PC-9 (cell line): ENCODE data around the gene ACBD4. TPM values are rescaled to one million over a fixed set of nuclear protein-coding genes. Genes with fewer than 3 reads are reported as not detected.

Experiments used
- BruUV-seq: library from RNA; stranded (reverse); fragments of 400-500 nt; replicated peaks from 2 replicates; lab custom pipeline; 2021; lab: Mats Ljungman, UMichigan
- CTCF ChIA-PET: fragments of 300-600 bp; sonication (Branson Sonifier 250); formaldehyde crosslinking; loops from one replicate; lab custom pipeline; 2022; ENCODE audit warnings: antibody characterized with exemption; lab: Charles Lee
- POLR2A ChIA-PET: fragments of 300-600 bp; sonication (Branson Sonifier 250); formaldehyde crosslinking; loops from one replicate; lab custom pipeline; 2022; ENCODE audit warnings: antibody characterized with exemption; ENCODE audit not compliant: unreplicated experiment; lab: Charles Lee
- DNase-seq, 2 experiments: peaks; one replicate each; pipeline versions ENCODE4 v3.0.0 to v3.0.0-alpha.2; 2015 to 2022; ENCODE audit warnings: mixed read lengths in 1 of 2
- H2AFZ ChIP-seq: fragments of 200-600 bp; sonication (generic); 2 replicates; pipeline ENCODE4 v1.8.1; 2017; ENCODE audit warnings: antibody characterized with exemption
- H3F3A ChIP-seq: fragments of 200-600 bp; sonication (generic); 2 replicates; pipeline ENCODE4 v1.8.1; 2017; ENCODE audit warnings: antibody characterized with exemption, mild to moderate bottlenecking, low read depth; ENCODE audit not compliant: insufficient read depth
- H3K27ac ChIP-seq: fragments of 200-600 bp; sonication (generic); 2 replicates; pipeline ENCODE4 v1.6.1; 2016; ENCODE audit warnings: mixed run types
- H3K27me3 ChIP-seq: fragments of 200-600 bp; sonication (generic); 2 replicates; pipeline ENCODE4 v1.6.1; 2016; ENCODE audit warnings: low read depth, mixed run types; ENCODE audit not compliant: insufficient read depth
- H3K36me3 ChIP-seq: fragments of 200-600 bp; sonication (generic); 2 replicates; pipeline ENCODE4 v1.6.1; 2016; ENCODE audit warnings: low read depth, mixed run types
- H3K4me1 ChIP-seq: fragments of 200-600 bp; sonication (generic); replicated peaks from 2 replicates; pipeline ENCODE4 v1.6.1; 2016; ENCODE audit warnings: mixed run types; ENCODE audit not compliant: insufficient read depth
- H3K4me2 ChIP-seq: fragments of 200-600 bp; sonication (generic); 2 replicates; pipeline ENCODE4 v1.6.1; 2017; ENCODE audit warnings: mixed run types
- H3K4me3 ChIP-seq: fragments of 200-600 bp; sonication (generic); 2 replicates; pipeline ENCODE4 v1.6.1; 2016; ENCODE audit warnings: mixed run types
- H3K79me2 ChIP-seq: fragments of 200-600 bp; sonication (generic); 2 replicates; pipeline ENCODE4 v1.6.1; 2017; ENCODE audit warnings: low read depth, mixed run types
- H3K9me2 ChIP-seq: fragments of 200-600 bp; sonication (generic); 2 replicates; pipeline ENCODE4 v1.8.1; 2017; ENCODE audit warnings: mild to moderate bottlenecking; ENCODE audit not compliant: insufficient read depth
- H3K9me3 ChIP-seq: fragments of 200-600 bp; sonication (generic); 2 replicates; pipeline ENCODE4 v1.8.1; 2016; ENCODE audit warnings: low read depth; ENCODE audit not compliant: insufficient read depth
- H4K20me1 ChIP-seq: fragments of 200-600 bp; sonication (generic); 2 replicates; pipeline ENCODE4 v1.8.1; 2017; ENCODE audit not compliant: insufficient read depth
- CTCF ChIP-seq: fragments of 200-600 bp; sonication (generic); conservative IDR thresholded peaks from 2 replicates; pipeline ENCODE4 v1.6.1; 2017; ENCODE audit warnings: mixed run types, antibody characterized with exemption, mild to moderate bottlenecking, moderate library complexity
- EZH2 ChIP-seq: fragments of 200-600 bp; sonication (generic); IDR thresholded peaks from 2 replicates; pipeline ENCODE4 v1.8.0; 2017; ENCODE audit warnings: antibody characterized with exemption, low read depth
- intact Hi-C: fragments of 100-400 bp; cut with micrococcal nuclease; formaldehyde crosslinking; loops from one replicate; pipeline ENCODE4 v1.10.0; 2022; ENCODE audit not compliant: unreplicated experiment
- total RNA-seq: library from RNA; stranded (reverse); gene quantifications from 2 replicates; pipeline ENCODE4 v1.2.3, GENCODE V29; 2021

Gene ACBD4
- total RNA-seq, 1 experiment from 2014 or later = 14.6 TPM

- Histone ChIP-seq H2AFZ (peak overlapping the region; percentile 31), H3K9me3 (no peaks in the 10 kb centered on the region), H3K9me2 (no peaks in the 10 kb centered on the region), H3K4me3 (peak overlapping the region; percentile 73), H4K20me1 (no peaks in the 10 kb centered on the region; the same call in 1 of the 2 replicates), H3K79me2 (peaks cover 62% of the 10 kb centered on the region), H3K4me2 (peak overlapping the region; percentile 92), H3F3A (peaks cover 43% of the 10 kb centered on the region), H3K36me3 (peaks cover 7% of the 10 kb centered on the region; the same call in 1 of the 2 replicates), H3K27me3 (no peaks in the 10 kb centered on the region), H3K27ac (peak overlapping the region; percentile 93), H3K4me1 (peaks cover 61% of the 10 kb centered on the region)
- intact Hi-C loops = loop anchor here (1.0 kb wide), 2 partner anchors 11 to 12 kb away; partner anchors contain the start of gene HEXIM1
- peak; percentile 51 for DNase-seq
- BruUV-seq = TSS peak; percentile 54
- POLR2A ChIA-PET = interaction anchor here (0.6 to 3.5 kb wide), 8 partner anchors 8 to 285 kb away, joined by 3 to 100 read pairs (median 5); partner anchors contain the start of genes HEXIM1 and MAP3K14
- TF ChIP-seq EZH2 (no peak), CTCF (no peak; the same call in 1 of the 2 replicates)
- CTCF ChIA-PET = interaction anchor here (0.6 to 1.7 kb wide), 6 partner anchors 9 to 446 kb away, joined by 3 to 11 read pairs (median 7); partner anchors contain the start of gene ACBD4
Measured at GRCh38 chr17:45160447-45161287, 25.2 kb downstream of the ACBD4 start.

DNA sequence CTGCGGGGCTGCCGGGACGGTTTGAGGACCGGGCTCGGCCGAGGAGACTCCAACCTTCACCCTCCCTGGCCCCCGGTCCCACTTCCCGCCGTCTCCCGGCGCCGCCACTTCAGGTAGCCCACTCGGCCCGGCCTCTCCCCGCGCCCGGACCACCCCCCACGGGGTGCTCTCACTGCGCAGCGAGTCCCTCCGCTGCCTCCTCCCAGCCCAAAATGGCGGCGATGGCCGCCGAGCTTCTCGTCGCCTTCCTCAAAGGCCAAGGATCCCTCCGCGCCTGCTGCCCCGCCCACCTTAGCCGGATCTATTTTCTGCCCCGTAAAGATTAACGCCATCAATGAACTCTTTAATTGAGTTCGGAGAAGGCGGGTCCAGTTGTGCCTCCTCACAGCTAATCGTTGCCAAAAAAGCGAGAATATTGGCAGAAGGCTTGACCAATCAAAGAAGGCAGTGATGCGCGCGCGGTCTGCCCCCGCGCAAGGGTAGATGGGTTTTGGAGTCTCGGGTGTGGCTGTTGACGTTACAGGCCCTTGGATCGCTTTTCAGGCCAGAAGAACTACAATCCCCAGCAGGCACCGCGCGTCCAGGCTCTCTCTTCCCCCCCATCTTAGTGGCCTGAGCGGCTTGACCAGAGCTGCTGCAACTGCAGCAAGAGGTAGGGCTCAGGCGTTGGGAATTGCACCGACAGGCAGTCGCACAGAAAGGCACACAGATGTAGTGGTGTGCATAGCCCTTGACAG lies 26.0 kb downstream of the ACBD4 start, which contains the start of gene HEXIM2:
Gene HEXIM2, plus strand, starts transcription at position 588 of the 737 bp plus-strand sequence. CDS start 919 bp downstream, outside the sequence.
- intact Hi-C loops = loop anchor here (1.0 kb wide), 2 partner anchors 10 to 13 kb away; partner anchors contain the start of gene HEXIM1
- TSS peak; percentile 23 for BruUV-seq
- peak; percentile 98 to 99 for DNase-seq
- peaks cover 35% of the 10 kb centered on the region for H3F3A ChIP-seq
- peaks cover 7% of the 10 kb centered on the region; the same call in 1 of the 2 replicates for H3K36me3 ChIP-seq
- no peak for TF ChIP-seq EZH2
- no peak; the same call in 1 of the 2 replicates for TF ChIP-seq CTCF
- CTCF ChIA-PET = interaction anchor here (0.6 to 1.7 kb wide), 6 partner anchors 9 to 445 kb away, joined by 3 to 11 read pairs (median 7); partner anchors contain the start of gene ACBD4
- H3K9me2 ChIP-seq = no peaks in the 10 kb centered on the region
- H3K27me3 ChIP-seq = no peaks in the 10 kb centered on the region
- H3K79me2 ChIP-seq = peaks cover 54% of the 10 kb centered on the region
- POLR2A ChIA-PET = interaction anchor here (0.5 to 3.5 kb wide), 12 partner anchors 9 to 1692 kb away, joined by 3 to 100 read pairs (median 4); partner anchors contain the start of genes HEXIM1 and MAP3K14
- peak within 1 kb of the TSS; percentile 93 for H3K27ac ChIP-seq
- peak within 1 kb of the TSS; percentile 54 for H2AFZ ChIP-seq
- H3K4me2 ChIP-seq = peak within 1 kb of the TSS; percentile 92
- H3K9me3 ChIP-seq = no peaks in the 10 kb centered on the region
- no peaks in the 10 kb centered on the region; the same call in 1 of the 2 replicates for H4K20me1 ChIP-seq
- H3K4me1 ChIP-seq = peaks cover 53% of the 10 kb centered on the region
- H3K4me3 ChIP-seq = peak within 1 kb of the TSS; percentile 73
